GM12878 (cell line): ENCODE measurements around the gene TRAF3. TPM values are rescaled to one million over a fixed set of nuclear protein-coding genes. Genes with fewer than 3 reads are reported as not detected.

Experiments used
- ATAC-seq: fragments of 200-7000 bp; cut with Tn5 transposase; 3 replicates; pipeline ENCODE4 v1.9.1; 2020; ENCODE audit warnings: mild to moderate bottlenecking, moderate library complexity
- BruUV-seq: library from RNA; stranded (reverse); fragments of 400-500 nt; replicated peaks from 2 replicates; lab custom pipeline; 2021; lab: Mats Ljungman, UMichigan
- CTCF ChIA-PET: fragments of 300-600 bp; sonication (Branson Sonifier 250); formaldehyde crosslinking; extraction: SDS; loops from one replicate; lab custom pipeline; 2021; ENCODE audit warnings: inconsistent platforms; lab: Yijun Ruan, JAX
- POLR2A ChIA-PET: fragments of 350-600 bp; formaldehyde crosslinking; extraction: SDS; loops from one replicate; lab custom pipeline; 2021; ENCODE audit warnings: inconsistent platforms; lab: Charles Lee
- RAD21 ChIA-PET: fragments of 300-600 bp; sonication (Branson Sonifier 250); formaldehyde crosslinking; loops from one replicate; lab custom pipeline; 2023; ENCODE audit warnings: antibody characterized with exemption; ENCODE audit not compliant: unreplicated experiment; lab: Charles Lee
- SMC1A ChIA-PET: fragments of 300-600 bp; sonication (Branson Sonifier 250); formaldehyde crosslinking; loops from one replicate; lab custom pipeline; 2023; ENCODE audit not compliant: unreplicated experiment, uncharacterized antibody; lab: Charles Lee
- DNase-seq: peaks from one replicate; pipeline ENCODE4 v3.0.0-alpha.2; 2011; ENCODE audit warnings: low read depth, low spot score
- FAIRE-seq: peaks from 3 replicates; lab custom pipeline; 2011; peaks lifted over from hg19 to GRCh38; lab: Jason Lieb, UNC
- H2AFZ ChIP-seq: 2 replicates; pipeline ENCODE4 v1.6.0; 2011; ENCODE audit warnings: low read depth, low read length, control low read depth; ENCODE audit not compliant: control insufficient read depth
- H3K27ac ChIP-seq: 2 replicates; pipeline ENCODE4 v1.5.1; 2011; ENCODE audit warnings: control low read depth; ENCODE audit not compliant: control insufficient read depth, insufficient read depth
- H3K27me3 ChIP-seq, 2 experiments: replicated peaks in 1 of 2; 2 replicates each; pipeline versions ENCODE4 v1.6.0 to v1.6.1; 2011; ENCODE audit warnings: low read length in 1 of 2; ENCODE audit not compliant: control insufficient read depth in 2 of 2, insufficient read depth in 2 of 2
- H3K36me3 ChIP-seq, 2 experiments: 2 replicates each; pipeline ENCODE4 v1.5.1; 2011; ENCODE audit warnings: low read length in 1 of 2; ENCODE audit not compliant: control insufficient read depth in 2 of 2, insufficient read depth in 2 of 2
- H3K4me1 ChIP-seq: 2 replicates; pipeline ENCODE4 v1.6.1; 2011; ENCODE audit warnings: mild to moderate bottlenecking, low read length, moderate library complexity, mixed read lengths; ENCODE audit not compliant: control insufficient read depth, insufficient read depth
- H3K4me2 ChIP-seq: 2 replicates; pipeline ENCODE4 v1.6.0; 2011; ENCODE audit warnings: control low read depth; ENCODE audit not compliant: control insufficient read depth, insufficient read depth
- H3K4me3 ChIP-seq: fragments of 200-600 bp; sonication (generic); 2 replicates; pipeline ENCODE4 v1.5.1; 2016
- H3K79me2 ChIP-seq: 2 replicates; pipeline ENCODE4 v1.6.0; 2011; ENCODE audit warnings: low read length; ENCODE audit not compliant: control insufficient read depth, insufficient read depth
- H3K9ac ChIP-seq: 2 replicates; pipeline ENCODE4 v1.8.0; 2011; ENCODE audit warnings: low read length, control low read depth, mixed read lengths; ENCODE audit not compliant: control insufficient read depth, insufficient read depth
- H3K9me3 ChIP-seq: replicated peaks from 3 replicates; pipeline ENCODE4 v1.5.1; 2011; ENCODE audit warnings: mild to moderate bottlenecking, low read length; ENCODE audit not compliant: control insufficient read depth, insufficient read depth
- H4K20me1 ChIP-seq: 2 replicates; pipeline ENCODE4 v1.6.0; 2011; ENCODE audit not compliant: control insufficient read depth, insufficient read depth
- POLR2A ChIP-seq: IDR thresholded peaks from 2 replicates; pipeline ENCODE4 v1.6.1; 2011; ENCODE audit warnings: low read depth, mild to moderate bottlenecking, low read length
- ZBTB40 ChIP-seq: fragments of 450-650 bp; IDR thresholded peaks from 2 replicates; pipeline ENCODE4 v1.6.1; 2016; ENCODE audit warnings: mild to moderate bottlenecking, moderate library complexity, borderline replicate concordance
- WGBS: methylation state at CpG from one replicate; pipeline ENCODE4 v1.1.6; 2016; ENCODE audit warnings: low lambda C conversion rate; ENCODE audit not compliant: insufficient replicate concordance, insufficient coverage; ENCODE audit errors: missing lambda C conversion rate; 5-methylcytosine and 5-hydroxymethylcytosine counted together
- in situ Hi-C: fragments of 300-500 bp; cut with MboI; formaldehyde crosslinking; loops from 9 replicates; pipeline ENCODE4 v1.14.3; 2018; ENCODE audit warnings: mixed read lengths
- intact Hi-C: fragments of 100-400 bp; cut with micrococcal nuclease; formaldehyde crosslinking; loops from one replicate; pipeline ENCODE4 v1.14.2; 2022; ENCODE audit not compliant: unreplicated experiment
- polyA plus RNA-seq, 11 experiments: library from polyadenylated mRNA; depleted of rRNA in 4 of 11; unstranded in 6 of 11; stranded (reverse) in 5 of 11; fragments of >200 nt; fragmentation: Nextera tagmentation in 4 of 11; fragmentation: Illumina TruSeq in 1 of 11; extraction: Ambion mirVana in 4 of 11; extraction: Trizol in 1 of 11; gene quantifications; 1 replicate in 1 of 11; 2 replicates in 10 of 11; pipeline versions ENCODE4 v1.2.1 to v1.2.3, GENCODE V29; 2011 to 2016; ENCODE audit warnings: inconsistent platforms in 2 of 11, missing spikeins in 2 of 11, low read depth in 1 of 11
- total RNA-seq, 4 experiments: library from RNA; depleted of rRNA in 3 of 4; stranded (reverse); fragments of >200 nt in 3 of 4; fragmentation: Illumina TruSeq in 1 of 4; extraction: Trizol in 1 of 4; gene quantifications; 2 replicates each; pipeline versions ENCODE4 v1.2.1 to v1.2.3, GENCODE V29; 2013 to 2021

The TRAF3 gene
- total and polyA plus RNA-seq, 10 of the 15 experiments (the other 5 are each of a cell fraction or from before 2014, with no cell fraction given), result 3.0 to 70.1 (median 36.5) TPM

- Histone ChIP-seq H3K79me2 (no peaks in the 10 kb centered on the region), H3K4me3 (no peak overlapping the region), H3K27ac (no peak overlapping the region), H2AFZ (no peak overlapping the region), H3K36me3 (peaks cover 27 to 31% of the 10 kb centered on the region in 2 experiments; a peak in 3 of 4 replicates), H3K9ac (no peak overlapping the region), H3K27me3 (no peaks in the 10 kb centered on the region), H3K4me1 (no peaks in the 10 kb centered on the region), H3K9me3 (no peaks in the 10 kb centered on the region), H3K4me2 (no peak overlapping the region), H4K20me1 (no peaks in the 10 kb centered on the region)
- 0 out of 2 replicates have a peak, but pooled peaks have one; percentile 30 for TF ChIP-seq POLR2A
- no peak for TF ChIP-seq ZBTB40
- ATAC-seq (peak; percentile 37; the same call in 2 of the 3 replicates), DNase-seq (no peak), FAIRE-seq (no peak)
- ChIA-PET SMC1A (interaction anchor here (0.9 to 1.4 kb wide), 2 partner anchors 182 to 184 kb away, joined by 3 to 4 read pairs; no protein-coding TSS in a partner anchor), CTCF (interaction anchor here (1.0 to 3.5 kb wide), 2 partner anchors 22 to 184 kb away, joined by 3 to 22 read pairs; no protein-coding TSS in a partner anchor), RAD21 (interaction anchor here (2.1 kb wide), 1 partner anchor 94 kb away, joined by 5 read pairs; no protein-coding TSS in a partner anchor), POLR2A (interaction anchor here (0.6 kb wide), 1 partner anchor 33 kb away, joined by 4 read pairs; no protein-coding TSS in a partner anchor)
- WGBS, result 98% methylated on average over 3 of the region's 6 CpGs
- in situ Hi-C loops, result no loop called here
- intact Hi-C loops, result no loop called here
- no TSS peak for BruUV-seq
Measured at GRCh38 chr14:102878970-102879460, 101.8 kb downstream of the TRAF3 start.
